Cardiac ventricle fibroblast (primary cell): ENCODE measurements around the gene DEPDC1B. TPM values are rescaled to one million over a fixed set of nuclear protein-coding genes. Genes with fewer than 3 reads are reported as not detected.

Experiments used
- total RNA-seq: library from RNA; depleted of rRNA; stranded (reverse); fragments of >200 nt; gene quantifications from 2 replicates; pipeline ENCODE4 v1.2.3, GENCODE V29; 2015

DEPDC1B gene
- total RNA-seq, result 0.15 and 0.94 TPM in 2 replicates

DNA sequence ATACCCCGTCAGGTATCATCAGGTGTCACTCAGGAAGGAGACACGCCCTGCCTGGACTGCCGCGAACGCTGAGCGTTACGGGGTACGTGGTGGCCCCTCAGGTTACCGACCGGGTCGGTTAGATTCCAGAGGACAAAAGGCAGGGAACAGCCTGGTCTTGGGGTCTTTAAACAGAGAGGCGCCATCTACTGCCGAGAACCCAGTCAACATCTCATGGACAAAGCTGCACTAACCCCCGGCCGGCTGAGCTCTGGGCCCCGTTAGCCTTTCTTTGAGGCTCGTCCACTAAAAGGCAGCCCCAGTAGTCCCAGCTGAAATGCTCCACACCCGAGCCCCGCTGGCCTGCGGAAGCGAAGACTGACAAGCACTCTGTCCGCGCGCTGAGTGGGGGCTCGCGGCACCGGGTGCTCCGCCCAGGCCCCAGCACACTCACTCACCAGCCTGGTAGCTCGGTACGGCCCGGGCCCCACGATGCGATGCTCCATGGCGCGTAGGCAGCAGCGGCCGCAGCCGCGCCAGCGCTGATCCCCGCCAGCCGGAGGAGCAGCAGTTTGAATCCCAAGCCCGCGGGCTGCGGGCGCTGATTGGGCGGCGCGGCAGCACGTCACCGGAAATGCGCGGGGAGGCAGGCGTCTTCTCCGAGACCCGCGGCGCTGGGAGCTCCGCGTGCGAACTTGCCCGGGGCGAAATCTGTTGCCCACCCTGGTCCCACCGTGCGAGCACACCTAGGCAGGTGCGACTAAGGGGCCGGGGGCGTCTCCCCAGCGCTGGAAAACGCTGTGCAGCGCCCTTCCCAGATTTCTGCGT is at the start of gene DEPDC1B:
Gene DEPDC1B, minus strand, starts transcription at position 558 of the 807 bp plus-strand sequence. Its CDS starts 73 bp downstream, at position 485.

Other genes starting within 250 kb of the DEPDC1B start
- 0.12 TPM in 1 of 2 replicates, not detected in the other for gene ELOVL7, start 144.1 kb upstream of the DEPDC1B start, total RNA-seq
- gene ERCC8, start 244.9 kb upstream of the DEPDC1B start, total RNA-seq, result 11.2 and 15.6 TPM in 2 replicates
- 42.0 and 45.3 TPM in 2 replicates for gene NDUFAF2, start 245.0 kb upstream of the DEPDC1B start, total RNA-seq